Mesenchymal stem cell (in vitro differentiated cells and primary cell): Measurements from ENCODE around the gene SLC35D1.

Source experiments
- DNase-seq: peaks from one replicate; pipeline ENCODE4 v3.0.0-alpha.2; 2013
- H2AFZ ChIP-seq: one replicate; pipeline ENCODE4 v1.6.1; 2013; ENCODE audit warnings: low read depth, mild to moderate bottlenecking, control low read depth, inconsistent platforms, low read length, moderate library complexity
- H2AK5ac ChIP-seq: 2 replicates; pipeline ENCODE4 v1.6.1; 2013; ENCODE audit warnings: low read length, moderate library complexity, mild to moderate bottlenecking, inconsistent platforms; ENCODE audit not compliant: severe bottlenecking
- H2BK120ac ChIP-seq: one replicate; pipeline ENCODE4 v1.6.1; 2013; ENCODE audit warnings: low read depth, mild to moderate bottlenecking, inconsistent platforms, low read length, moderate library complexity
- H2BK12ac ChIP-seq, 2 experiments: one replicate each; pipeline ENCODE4 v1.6.1; 2013; ENCODE audit warnings: inconsistent platforms in 2 of 2, low read length in 2 of 2, mild to moderate bottlenecking in 2 of 2, moderate library complexity in 2 of 2, control low read depth in 1 of 2
- H2BK15ac ChIP-seq: one replicate; pipeline ENCODE4 v1.6.1; 2013; ENCODE audit warnings: mild to moderate bottlenecking, low read depth, inconsistent platforms; ENCODE audit not compliant: poor library complexity, severe bottlenecking
- H2BK5ac ChIP-seq: 2 replicates; pipeline ENCODE4 v1.6.1; 2013; ENCODE audit warnings: low read depth, mild to moderate bottlenecking, low read length, control low read depth, inconsistent platforms; ENCODE audit not compliant: poor library complexity, severe bottlenecking
- H3K14ac ChIP-seq, 2 experiments: one replicate each; pipeline ENCODE4 v1.6.1; 2013; ENCODE audit warnings: inconsistent platforms in 2 of 2, low read length in 2 of 2, control low read depth in 1 of 2, mild to moderate bottlenecking in 1 of 2, moderate library complexity in 1 of 2
- H3K18ac ChIP-seq, 2 experiments: one replicate each; pipeline ENCODE4 v1.6.1; 2013; ENCODE audit warnings: inconsistent platforms in 2 of 2, low read length in 2 of 2, control low read depth in 1 of 2, low read depth in 1 of 2, mild to moderate bottlenecking in 1 of 2
- H3K23ac ChIP-seq, 2 experiments: one replicate each; pipeline ENCODE4 v1.6.1; 2013; ENCODE audit warnings: inconsistent platforms in 2 of 2, low read length in 2 of 2, mild to moderate bottlenecking in 2 of 2, moderate library complexity in 2 of 2, control low read depth in 1 of 2
- H3K27ac ChIP-seq: 2 replicates; pipeline ENCODE4 v1.5.1; 2013; ENCODE audit warnings: mild to moderate bottlenecking, moderate library complexity, low read length, control low read depth, inconsistent platforms; ENCODE audit not compliant: poor library complexity, severe bottlenecking
- H3K27me3 ChIP-seq, 2 experiments: 2 replicates each; pipeline versions ENCODE4 v1.6.1 to v1.7.0; 2013; ENCODE audit warnings: low read length in 2 of 2, mild to moderate bottlenecking in 2 of 2, moderate library complexity in 2 of 2, control low read depth in 1 of 2, inconsistent platforms in 1 of 2; ENCODE audit not compliant: control insufficient read depth in 1 of 2, insufficient read depth in 1 of 2
- H3K36me3 ChIP-seq, 2 experiments: 2 replicates each; pipeline versions ENCODE4 v1.6.1 to v1.7.0; 2013; ENCODE audit warnings: low read length in 2 of 2, control low read depth in 1 of 2, inconsistent platforms in 1 of 2, low read depth in 1 of 2, mild to moderate bottlenecking in 1 of 2; ENCODE audit not compliant: insufficient read depth in 2 of 2, control insufficient read depth in 1 of 2
- H3K4ac ChIP-seq, 2 experiments: one replicate each; pipeline ENCODE4 v1.6.1; 2013; ENCODE audit warnings: inconsistent platforms in 2 of 2, low read length in 2 of 2, mild to moderate bottlenecking in 2 of 2, moderate library complexity in 2 of 2, control low read depth in 1 of 2, low read depth in 1 of 2
- H3K4me1 ChIP-seq: 2 replicates; pipeline ENCODE4 v1.6.1; 2013; ENCODE audit warnings: low read depth, low read length, control low read depth; ENCODE audit not compliant: control insufficient read depth, insufficient read depth
- H3K4me2 ChIP-seq: 2 replicates; pipeline ENCODE4 v1.6.1; 2013; ENCODE audit warnings: low read length, mild to moderate bottlenecking, inconsistent platforms; ENCODE audit not compliant: poor library complexity, severe bottlenecking
- H3K4me3 ChIP-seq, 2 experiments: 2 replicates each; pipeline versions ENCODE4 v1.5.1 to v1.7.0; 2013; ENCODE audit warnings: low read length in 2 of 2, mild to moderate bottlenecking in 2 of 2, control low read depth in 1 of 2, low read depth in 1 of 2; ENCODE audit not compliant: insufficient read depth in 1 of 2
- H3K79me1 ChIP-seq: replicated peaks from 2 replicates; pipeline ENCODE4 v1.6.1; 2013; ENCODE audit warnings: mild to moderate bottlenecking, control low read depth, low read length, inconsistent platforms; ENCODE audit not compliant: poor library complexity, severe bottlenecking
- H3K9ac ChIP-seq: 2 replicates; pipeline ENCODE4 v1.7.0; 2013; ENCODE audit warnings: mild to moderate bottlenecking, low read length, moderate library complexity
- H3K9me3 ChIP-seq: 2 replicates; pipeline ENCODE4 v1.7.0; 2013; ENCODE audit warnings: mild to moderate bottlenecking, low read length; ENCODE audit not compliant: control insufficient read depth
- H4K8ac ChIP-seq: one replicate; pipeline ENCODE4 v1.6.1; 2013; ENCODE audit warnings: inconsistent platforms, mild to moderate bottlenecking, low read length, moderate library complexity
- H4K91ac ChIP-seq: one replicate; pipeline ENCODE4 v1.6.1; 2013; ENCODE audit warnings: mild to moderate bottlenecking, low read length, inconsistent platforms
- WGBS: methylation state at CpG from one replicate; pipeline ENCODE4 v1.1.7; 2013; ENCODE audit warnings: mixed read lengths; 5-methylcytosine and 5-hydroxymethylcytosine counted together

Gene SLC35D1

GRCh38 chr1:66984491-66984890, 69.5 kb downstream of the SLC35D1 start:
- no peaks in the 10 kb centered on the region for H3K27me3 ChIP-seq

GRCh38 chr1:66982561-66983260, 71.2 kb downstream of the SLC35D1 start:
- Histone ChIP-seq H2AFZ (no peak overlapping the region), H3K23ac (no peak overlapping the region), H4K91ac (no peak overlapping the region), H3K79me1 (no peaks in the 10 kb centered on the region), H3K9ac (no peak overlapping the region), H2AK5ac (no peak overlapping the region), H2BK120ac (no peak overlapping the region), H3K18ac (no peak overlapping the region), H3K9me3 (no peaks in the 10 kb centered on the region), H3K27me3 (no peaks in the 10 kb centered on the region), H2BK15ac (no peak overlapping the region), H3K4me3 (no peak overlapping the region), H2BK12ac (no peak overlapping the region), H3K4me1 (peaks cover 2% of the 10 kb centered on the region), H3K14ac (no peak overlapping the region), H3K27ac (peak overlapping the region; percentile 69), H2BK5ac (no peak overlapping the region), H4K8ac (no peak overlapping the region), H3K4ac (no peak overlapping the region), H3K36me3 (peaks cover 4 to 91% of the 10 kb centered on the region in 2 experiments), H3K4me2 (no peak overlapping the region)
- DNase-seq = no peak
- 93% methylated on average over 2 of the region's 4 CpGs for WGBS

More at GRCh38 chr1:66984491-66984890, 69.5 kb downstream of the SLC35D1 start:
- Histone ChIP-seq H3K18ac (no peak overlapping the region), H3K4me1 (peaks cover 2% of the 10 kb centered on the region), H4K91ac (no peak overlapping the region), H2AK5ac (no peak overlapping the region), H3K9me3 (no peaks in the 10 kb centered on the region), H3K4me2 (no peak overlapping the region), H3K14ac (no peak overlapping the region), H2AFZ (no peak overlapping the region), H3K4ac (no peak overlapping the region), H3K9ac (no peak overlapping the region), H3K27ac (no peak overlapping the region), H2BK5ac (no peak overlapping the region), H2BK120ac (no peak overlapping the region), H3K23ac (no peak overlapping the region), H3K4me3 (no peak overlapping the region), H2BK15ac (no peak overlapping the region), H4K8ac (no peak overlapping the region), H3K36me3 (peaks cover 6 to 93% of the 10 kb centered on the region in 2 experiments), H2BK12ac (no peak overlapping the region), H3K79me1 (no peaks in the 10 kb centered on the region)
- no peak for DNase-seq
- WGBS = 100% methylated on average over 1 of the region's 1 CpG

DNA sequence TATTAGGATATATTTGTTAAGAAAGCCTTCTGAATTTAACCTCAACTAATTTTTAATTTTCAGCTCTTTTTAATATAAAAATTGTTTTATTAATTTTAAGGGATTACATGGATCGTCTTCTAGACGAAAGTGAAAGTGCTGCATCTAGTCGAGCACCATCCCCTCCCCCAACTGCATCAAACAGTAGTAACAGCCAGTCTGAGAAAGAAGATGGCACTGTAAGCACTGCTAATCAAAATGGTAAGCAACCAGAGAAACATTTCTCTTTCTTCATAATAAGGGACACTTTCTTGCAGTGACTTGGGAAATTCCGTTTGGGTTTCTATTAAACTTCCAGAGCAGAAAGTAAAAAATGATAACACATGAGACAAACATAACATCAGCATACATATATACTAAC, 72.3 kb downstream of the SLC35D1 start:
- no peaks in the 10 kb centered on the region for H3K9me3 ChIP-seq
- no peak overlapping the region for H3K14ac ChIP-seq
- H2BK5ac ChIP-seq = no peak overlapping the region
- H2BK120ac ChIP-seq = no peak overlapping the region
- no peak overlapping the region for H3K18ac ChIP-seq
- H3K27me3 ChIP-seq = no peaks in the 10 kb centered on the region
- H4K8ac ChIP-seq = no peak overlapping the region
- no peak overlapping the region for H2AK5ac ChIP-seq
- peak; percentile 18 for DNase-seq
- 87% methylated on average over 3 of the region's 4 CpGs for WGBS
- no peak overlapping the region for H3K4ac ChIP-seq
- H3K4me2 ChIP-seq = no peak overlapping the region
- H3K9ac ChIP-seq = peak overlapping the region; percentile 87
- peaks cover 2% of the 10 kb centered on the region for H3K4me1 ChIP-seq
- H2BK15ac ChIP-seq = no peak overlapping the region
- H3K23ac ChIP-seq = no peak overlapping the region
- H3K79me1 ChIP-seq = no peaks in the 10 kb centered on the region
- no peak overlapping the region for H2BK12ac ChIP-seq
- peak overlapping the region in 1 of 2 experiments; percentile 55 for H3K4me3 ChIP-seq
- H3K36me3 ChIP-seq = peaks cover 7 to 94% of the 10 kb centered on the region in 2 experiments
- no peak overlapping the region for H2AFZ ChIP-seq
- no peak overlapping the region for H4K91ac ChIP-seq
- no peak overlapping the region for H3K27ac ChIP-seq

GRCh38 chr1:66980745-66981367, 73.1 kb downstream of the SLC35D1 start:
- no peak overlapping the region for H4K8ac ChIP-seq
- WGBS = no CpG with 5 or more reads among the region's 1 CpG
- H2AFZ ChIP-seq = no peak overlapping the region
- H3K27me3 ChIP-seq = no peaks in the 10 kb centered on the region
- H2BK120ac ChIP-seq = no peak overlapping the region
- no peaks in the 10 kb centered on the region for H3K9me3 ChIP-seq
- no peak overlapping the region for H3K4me2 ChIP-seq
- no peak overlapping the region for H3K23ac ChIP-seq
- H3K36me3 ChIP-seq = peaks cover 9 to 92% of the 10 kb centered on the region in 2 experiments
- no peak overlapping the region for H3K14ac ChIP-seq
- H2BK5ac ChIP-seq = no peak overlapping the region
- no peak overlapping the region for H2BK12ac ChIP-seq
- H2AK5ac ChIP-seq = no peak overlapping the region
- peak overlapping the region in 1 of 2 experiments; percentile 55 for H3K4me3 ChIP-seq
- H3K27ac ChIP-seq = no peak overlapping the region
- H3K9ac ChIP-seq = peak overlapping the region; percentile 87
- H3K4ac ChIP-seq = no peak overlapping the region
- H3K18ac ChIP-seq = no peak overlapping the region
- H4K91ac ChIP-seq = no peak overlapping the region
- peaks cover 2% of the 10 kb centered on the region for H3K4me1 ChIP-seq
- DNase-seq = peak; percentile 34
- H3K79me1 ChIP-seq = peaks cover under 1% of the 10 kb centered on the region
- no peak overlapping the region for H2BK15ac ChIP-seq
